HepG2 (cell line): ENCODE results near the gene PPFIA3. TPM values are rescaled to one million over a fixed set of nuclear protein-coding genes. Genes with fewer than 3 reads are reported as not detected.

Experiments used
- ATAC-seq: fragments of 200-7000 bp; cut with Tn5 transposase; 3 replicates; pipeline ENCODE4 v1.9.1; 2020; ENCODE audit warnings: mild to moderate bottlenecking, moderate library complexity
- BruUV-seq: library from RNA; stranded (reverse); fragments of 400-500 nt; replicated peaks from 2 replicates; lab custom pipeline; 2021; lab: Mats Ljungman, UMichigan
- CTCF ChIA-PET: fragments of 300-600 bp; formaldehyde crosslinking; extraction: SDS; loops from one replicate; lab custom pipeline; 2021; ENCODE audit warnings: low total read pairs, inconsistent platforms, low intra/inter-chr PET ratio; lab: Yijun Ruan, JAX
- POLR2A ChIA-PET: fragments of 350-600 bp; sonication (Branson Sonifier 250); formaldehyde crosslinking; loops from one replicate; lab custom pipeline; 2020; ENCODE audit warnings: antibody characterized with exemption, inconsistent platforms; lab: Yijun Ruan, JAX
- DNase-seq: peaks from one replicate; pipeline ENCODE4 v3.0.0-alpha.2; 2015; ENCODE audit warnings: low spot score
- FAIRE-seq: peaks from 3 replicates; lab custom pipeline; 2011; peaks lifted over from hg19 to GRCh38; lab: Jason Lieb, UNC
- H2AFZ ChIP-seq: one replicate; pipeline ENCODE4 v1.6.1; 2011; ENCODE audit warnings: low read length, inconsistent platforms
- H3K27ac ChIP-seq: fragments of 300-600 bp; 3 replicates; pipeline ENCODE4 v1.8.0; 2011; ENCODE audit warnings: mixed run types, mild to moderate bottlenecking, mixed read lengths, low read length, inconsistent platforms; ENCODE audit not compliant: insufficient read depth; ENCODE audit errors: extremely low read length
- H3K27me3 ChIP-seq, 2 experiments: fragments of 200-600 bp in 1 of 2; 2 replicates in 1 of 2; 3 replicates in 1 of 2; pipeline versions ENCODE4 v1.6.0 to v1.8.0; 2011; ENCODE audit warnings: low read length in 2 of 2, mild to moderate bottlenecking in 2 of 2, moderate library complexity in 2 of 2, inconsistent platforms in 1 of 2; ENCODE audit not compliant: insufficient read depth in 2 of 2, control insufficient read depth in 1 of 2
- H3K36me3 ChIP-seq, 2 experiments: fragments of 200-600 bp in 1 of 2; replicated peaks in 1 of 2; 2 replicates in 1 of 2; 3 replicates in 1 of 2; pipeline versions ENCODE4 v1.5.1 to v1.8.0; 2011; ENCODE audit warnings: low read length in 2 of 2, inconsistent platforms in 1 of 2; ENCODE audit not compliant: insufficient read depth in 2 of 2, control insufficient read depth in 1 of 2
- H3K4me1 ChIP-seq: 2 replicates; pipeline ENCODE4 v1.5.1; 2012; ENCODE audit warnings: low read length, inconsistent platforms; ENCODE audit not compliant: insufficient read depth
- H3K4me2 ChIP-seq: 2 replicates; pipeline ENCODE4 v1.6.0; 2011; ENCODE audit warnings: low read depth, low read length, inconsistent platforms
- H3K4me3 ChIP-seq, 3 experiments: fragments of 200-600 bp in 1 of 3; sonication (generic), shearing (Covaris generic) in 1 of 3; replicated peaks in 1 of 3; 2 replicates each; pipeline ENCODE4 v1.5.1; 2011 to 2016; ENCODE audit warnings: low read length in 3 of 3, inconsistent platforms in 2 of 3, low read depth in 2 of 3, mild to moderate bottlenecking in 2 of 3, control low read depth in 1 of 3, mixed read lengths in 1 of 3; ENCODE audit not compliant: insufficient read depth in 1 of 3
- H3K79me2 ChIP-seq: one replicate; pipeline ENCODE4 v1.6.1; 2011; ENCODE audit warnings: low read length, inconsistent platforms; ENCODE audit not compliant: insufficient read depth
- H3K9ac ChIP-seq: 2 replicates; pipeline ENCODE4 v1.6.0; 2011; ENCODE audit warnings: mild to moderate bottlenecking, low read depth, low read length, inconsistent platforms; ENCODE audit not compliant: insufficient read depth
- H3K9me3 ChIP-seq: 2 replicates; pipeline ENCODE4 v1.5.1; 2012; ENCODE audit warnings: mild to moderate bottlenecking, low read length
- H4K20me1 ChIP-seq: 2 replicates; pipeline ENCODE4 v1.6.0; 2011; ENCODE audit warnings: inconsistent platforms, mild to moderate bottlenecking, low read length, moderate library complexity; ENCODE audit not compliant: insufficient read depth
- GATAD2A ChIP-seq: IDR thresholded peaks from 2 replicates; pipeline ENCODE4 v1.6.1; 2016
- HHEX ChIP-seq: IDR thresholded peaks from 2 replicates; pipeline ENCODE4 v1.6.1; 2016; ENCODE audit warnings: control low read depth
- HMGXB4 ChIP-seq, 2 experiments: sonication (generic) in 1 of 2; formaldehyde crosslinking in 1 of 2; IDR thresholded peaks; 2 replicates each; pipeline versions ENCODE4 v1.4.0 to v1.6.1; 2018 to 2020; ENCODE audit warnings: missing genetic modification reagents in 2 of 2, borderline replicate concordance in 1 of 2, low read depth in 1 of 2, mild to moderate bottlenecking in 1 of 2, missing biosample characterization in 1 of 2
- KDM2A ChIP-seq: sonication (generic); formaldehyde crosslinking; IDR thresholded peaks from 2 replicates; pipeline ENCODE4 v1.4.0; 2020; ENCODE audit warnings: low read depth, missing genetic modification reagents, borderline replicate concordance
- NR2F6 ChIP-seq, 2 experiments: IDR thresholded peaks; 2 replicates each; pipeline ENCODE4 v1.6.1; 2016; ENCODE audit warnings: antibody characterized with exemption in 1 of 2, mild to moderate bottlenecking in 1 of 2
- RAD21 ChIP-seq: fragments of 450-650 bp; formaldehyde crosslinking; IDR thresholded peaks from 2 replicates; pipeline ENCODE4 v1.5.0; 2020; ENCODE audit warnings: mild to moderate bottlenecking
- RARA ChIP-seq: IDR thresholded peaks from 2 replicates; pipeline ENCODE4 v1.6.1; 2016; ENCODE audit warnings: missing genetic modification reagents, missing compliant biosample characterization
- RXRB ChIP-seq: IDR thresholded peaks from 2 replicates; pipeline ENCODE4 v1.6.1; 2016; ENCODE audit warnings: borderline replicate concordance, missing genetic modification reagents, missing compliant biosample characterization
- SKI ChIP-seq: fragments of 450-650 bp; IDR thresholded peaks from one replicate; pipeline ENCODE4 v1.6.1; 2018; ENCODE audit warnings: mild to moderate bottlenecking; ENCODE audit not compliant: partially characterized antibody
- SMC3 ChIP-seq: IDR thresholded peaks from 2 replicates; pipeline ENCODE4 v1.6.1; 2011; ENCODE audit warnings: low read length, improper control_type of control experiment
- STAG1 ChIP-seq: sonication (generic); formaldehyde crosslinking; IDR thresholded peaks from 2 replicates; pipeline ENCODE4 v1.4.0; 2020; ENCODE audit warnings: missing genetic modification reagents
- ZNF207 ChIP-seq: fragments of 450-650 bp; IDR thresholded peaks from 2 replicates; pipeline ENCODE4 v1.6.1; 2016; ENCODE audit warnings: antibody characterized with exemption, borderline replicate concordance
- ZNF512B ChIP-seq: sonication (generic); formaldehyde crosslinking; IDR thresholded peaks from 2 replicates; pipeline ENCODE4 v1.5.1; 2020; ENCODE audit warnings: missing genetic modification reagents, mild to moderate bottlenecking, borderline replicate concordance
- WGBS: methylation state at CpG from one replicate; pipeline ENCODE4 v1.1.6; 2017; ENCODE audit warnings: low lambda C conversion rate; 5-methylcytosine and 5-hydroxymethylcytosine counted together
- in situ Hi-C: cut with HindIII; loops from 2 replicates; pipeline ENCODE4 v1.10.0; 2017; ENCODE audit warnings: low pct_unique_long_range_greater_than_20kb; ENCODE audit not compliant: extremely low pct_ligation_motif_present
- intact Hi-C: fragments of 100-400 bp; cut with micrococcal nuclease; formaldehyde crosslinking; loops from one replicate; pipeline ENCODE4 v1.10.0; 2022; ENCODE audit not compliant: unreplicated experiment
- polyA plus RNA-seq, 8 experiments: library from polyadenylated mRNA; depleted of rRNA in 3 of 8; stranded (reverse) in 7 of 8; unstranded in 1 of 8; fragments of >200 nt; fragmentation: Illumina TruSeq in 4 of 8; extraction: Trizol in 4 of 8; gene quantifications; 2 replicates each; pipeline versions ENCODE4 v1.2.1 to v1.2.3, GENCODE V29; 2011 to 2016; ENCODE audit warnings: low read depth in 4 of 8, missing spikeins in 1 of 8, mixed read lengths in 1 of 8; ENCODE audit not compliant: insufficient read depth in 1 of 8
- total RNA-seq, 5 experiments: library from RNA; depleted of rRNA; stranded (reverse); fragments of >200 nt; fragmentation: Illumina TruSeq; extraction: Trizol; gene quantifications; 2 replicates each; pipeline ENCODE4 v1.2.3, GENCODE V29; 2016; ENCODE audit warnings: low read depth in 1 of 5

The PPFIA3 gene
- total and polyA plus RNA-seq, 2 of the 13 experiments (the other 11 are each of a cell fraction or from before 2014, with no cell fraction given) = 6.7 to 8.6 TPM

GRCh38 chr19:49074869-49075268, 44.5 kb upstream of the PPFIA3 start (continued):
- TF ChIP-seq ZNF512B (CRISPR knock-in tag) (peak; percentile 50; the same call in 1 of the 2 replicates), SKI (peak; percentile 20), RXRB (0 out of 2 replicates have a peak, but pooled peaks have one; percentile 14), KDM2A (peak; percentile 47; the same call in 1 of the 2 replicates), SMC3 (peak; percentile 62), STAG1 (CRISPR knock-in tag) (peak; percentile 82), HMGXB4 (CRISPR knock-in tag; IDR thresholded peaks at IDR 0.05; ENCODE audit: borderline replicate concordance in 1 of 2, low read depth in 1 of 2) (peak in 1 of 2 experiments; percentile 52; a peak in 1 of 4 replicates), RAD21 (CRISPR knock-in tag) (peak; percentile 66), GATAD2A (CRISPR knock-in tag) (0 out of 2 replicates have a peak, but pooled peaks have one; percentile 28)

- WGBS = 58% methylated on average over 4 of the region's 4 CpGs
- in situ Hi-C loops (no loop called here), intact Hi-C loops (no loop called here)
- no peak for ATAC-seq
- Histone ChIP-seq H3K4me2 (no peak overlapping the region), H3K36me3 (no peaks in the 10 kb centered on the region), H3K9me3 (no peaks in the 10 kb centered on the region; the same call in 1 of the 2 replicates), H3K27me3 (no peaks in the 10 kb centered on the region), H4K20me1 (no peaks in the 10 kb centered on the region), H3K4me3 (no peak overlapping the region), H3K79me2 (peaks cover under 1% of the 10 kb centered on the region), H2AFZ (no peak overlapping the region), H3K4me1 (peaks cover 25% of the 10 kb centered on the region), H3K27ac (no peak overlapping the region), H3K9ac (no peak overlapping the region)
- no TSS peak for BruUV-seq
- POLR2A ChIA-PET = interaction anchor here (0.8 kb wide), 1 partner anchor 69 kb away, joined by 3 read pairs; no protein-coding TSS in a partner anchor
- CTCF ChIA-PET = no interaction called here
- FAIRE-seq = no peak
- no peak for DNase-seq
- no peak for TF ChIP-seq NR2F6 (IDR thresholded peaks at IDR 0.05)
- 0 out of 2 replicates have a peak, but pooled peaks have one; percentile 26 for TF ChIP-seq NR2F6 (CRISPR knock-in tag; IDR thresholded peaks at IDR 0.05)
- no peak for TF ChIP-seq ZNF207
- TF ChIP-seq RARA (CRISPR knock-in tag) = peak; percentile 55; the same call in 1 of the 2 replicates
- no peak for TF ChIP-seq HHEX (CRISPR knock-in tag)
Observed at GRCh38 chr19:49080392-49080791, 39.0 kb upstream of the PPFIA3 start.
